Type B pancreatic cell (in vitro differentiated cells): ENCODE results near the gene DDX47. TPM values are rescaled to one million over a fixed set of nuclear protein-coding genes. Genes with fewer than 3 reads are reported as not detected.

Experiments
- DNase-seq: peaks from one replicate; pipeline ENCODE4 v3.0.0; 2021; ENCODE audit warnings: mixed read lengths; ENCODE audit not compliant: unreplicated experiment; ENCODE audit errors: extremely low spot score
- H3K27ac Mint-ChIP-seq: 2 replicates; pipeline ENCODE4 v1.8.0; 2021; ENCODE audit warnings: mild to moderate bottlenecking, mixed read lengths
- H3K27me3 Mint-ChIP-seq: 2 replicates; pipeline ENCODE4 v1.8.0; 2021; ENCODE audit warnings: mixed read lengths
- H3K36me3 Mint-ChIP-seq: 2 replicates; pipeline ENCODE4 v1.8.0; 2021; ENCODE audit warnings: mixed read lengths
- H3K4me1 Mint-ChIP-seq: one replicate; pipeline ENCODE4 v1.8.0; 2021; ENCODE audit warnings: mixed read lengths; ENCODE audit not compliant: unreplicated experiment
- H3K4me3 Mint-ChIP-seq: 2 replicates; pipeline ENCODE4 v1.8.0; 2021; ENCODE audit warnings: mild to moderate bottlenecking, mixed read lengths
- H3K9me3 Mint-ChIP-seq: 2 replicates; pipeline ENCODE4 v1.8.0; 2021; ENCODE audit warnings: mixed read lengths
- CTCF ChIP-seq: fragments of 200-600 bp; sonication (generic); conservative IDR thresholded peaks from 2 replicates; pipeline ENCODE4 v1.5.0; 2021; ENCODE audit warnings: antibody characterized with exemption, mild to moderate bottlenecking
- total RNA-seq: library from RNA; stranded (reverse); gene quantifications from 2 replicates; pipeline ENCODE4 v1.2.1, GENCODE V29; 2021; ENCODE audit warnings: low replicate concordance

DDX47 gene
- total RNA-seq, 1 donor from 2014 or later, result 73.0 TPM

- no peaks in the 10 kb centered on the region for H3K9me3 Mint-ChIP-seq
- H3K27ac Mint-ChIP-seq, result no peak overlapping the region
- no peaks in the 10 kb centered on the region for H3K4me1 Mint-ChIP-seq
- H3K27me3 Mint-ChIP-seq, result peaks cover 34% of the 10 kb centered on the region
- no peak for DNase-seq
- H3K4me3 Mint-ChIP-seq, result no peak overlapping the region
- peaks cover 8% of the 10 kb centered on the region for H3K36me3 Mint-ChIP-seq
- no peak for TF ChIP-seq CTCF
Measured at GRCh38 chr12:12777092-12777491, 36.1 kb upstream of the DDX47 start.

GRCh38 chr12:12779007-12779406 lies 34.1 kb upstream of the DDX47 start:
- peaks cover 32% of the 10 kb centered on the region for H3K27me3 Mint-ChIP-seq
- peaks cover 6% of the 10 kb centered on the region for H3K36me3 Mint-ChIP-seq
- no peaks in the 10 kb centered on the region for H3K9me3 Mint-ChIP-seq
- TF ChIP-seq CTCF, result no peak
- DNase-seq, result no peak
- no peaks in the 10 kb centered on the region for H3K4me1 Mint-ChIP-seq
- H3K4me3 Mint-ChIP-seq, result no peak overlapping the region
- no peak overlapping the region for H3K27ac Mint-ChIP-seq

- no peak overlapping the region for H3K4me3 Mint-ChIP-seq
- no peak for DNase-seq
- no peak for TF ChIP-seq CTCF
- H3K9me3 Mint-ChIP-seq, result no peaks in the 10 kb centered on the region
- peaks cover under 1% of the 10 kb centered on the region for H3K4me1 Mint-ChIP-seq
- peaks cover 32% of the 10 kb centered on the region for H3K27me3 Mint-ChIP-seq
- peak overlapping the region; percentile 32 for H3K27ac Mint-ChIP-seq
- peaks cover 6% of the 10 kb centered on the region for H3K36me3 Mint-ChIP-seq
Measured at GRCh38 chr12:12779529-12779928, 33.6 kb upstream of the DDX47 start.

GRCh38 chr12:12784116-12784515 lies 29.0 kb upstream of the DDX47 start:
- Mint-ChIP-seq H3K9me3 (no peaks in the 10 kb centered on the region), H3K4me1 (peaks cover 20% of the 10 kb centered on the region), H3K27me3 (peaks cover 24% of the 10 kb centered on the region), H3K4me3 (no peak overlapping the region), H3K27ac (no peak overlapping the region), H3K36me3 (peaks cover 3% of the 10 kb centered on the region)
- TF ChIP-seq CTCF, result no peak
- DNase-seq, result no peak

GRCh38 chr12:12784911-12785814 lies 28.0 kb upstream of the DDX47 start, which contains the start of gene APOLD1:
Gene APOLD1 (plus strand): TSS chr12:12785659. CDS start chr12:12785692, 33 bp downstream.
- H3K27me3 Mint-ChIP-seq, result peaks cover 18% of the 10 kb centered on the region
- DNase-seq, result no peak
- no peaks in the 10 kb centered on the region for H3K9me3 Mint-ChIP-seq
- H3K4me3 Mint-ChIP-seq, result peak within 1 kb of the TSS; percentile 73
- no peak for TF ChIP-seq CTCF
- peaks cover 3% of the 10 kb centered on the region for H3K36me3 Mint-ChIP-seq
- peak within 1 kb of the TSS; percentile 35 for H3K27ac Mint-ChIP-seq
- H3K4me1 Mint-ChIP-seq, result peaks cover 20% of the 10 kb centered on the region
